GM18873 (cell line): Measurements from ENCODE around the gene ARHGEF37.
A peak's percentile ranks its signal among the peaks of the same experiment; 100 is the strongest.
"Not testable (repeated sequence)": the region's sequence is repeated elsewhere in the genome, so short reads cannot be mapped to it uniquely, and the experiment has no call there.

Source experiments
- ATAC-seq: cut with Tn5 transposase; IDR thresholded peaks from one replicate; pipeline ENCODE4 v1.9.1; 2021; ENCODE audit warnings: mild to moderate bottlenecking, moderate library complexity, moderate number of reproducible peaks; ENCODE audit not compliant: unreplicated experiment, low FRiP score

The ARHGEF37 gene

DNA sequence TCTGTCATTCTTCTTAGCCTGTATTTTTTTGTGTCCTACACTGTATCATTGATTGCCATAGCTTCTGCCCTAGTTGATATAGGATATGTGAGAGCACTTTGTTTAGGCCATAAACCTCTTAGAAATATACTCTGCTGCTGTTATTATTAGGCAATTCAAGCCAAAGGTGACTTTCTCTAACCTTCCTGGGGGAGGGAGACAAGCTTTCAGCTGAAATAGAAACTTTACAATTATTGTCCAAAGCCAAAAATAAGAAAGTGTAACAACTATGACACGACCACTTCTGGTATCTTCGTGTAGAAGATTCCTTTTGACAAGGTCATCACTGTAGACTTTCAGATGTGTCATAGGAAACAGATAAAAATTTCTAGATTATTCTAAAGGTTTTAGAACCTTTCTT is 17.8 kb upstream of the ARHGEF37 start:
- no peak for ATAC-seq

GRCh38 chr5:149564542-149565140 is 16.7 kb upstream of the ARHGEF37 start:
- ATAC-seq = peak; percentile 85

DNA sequence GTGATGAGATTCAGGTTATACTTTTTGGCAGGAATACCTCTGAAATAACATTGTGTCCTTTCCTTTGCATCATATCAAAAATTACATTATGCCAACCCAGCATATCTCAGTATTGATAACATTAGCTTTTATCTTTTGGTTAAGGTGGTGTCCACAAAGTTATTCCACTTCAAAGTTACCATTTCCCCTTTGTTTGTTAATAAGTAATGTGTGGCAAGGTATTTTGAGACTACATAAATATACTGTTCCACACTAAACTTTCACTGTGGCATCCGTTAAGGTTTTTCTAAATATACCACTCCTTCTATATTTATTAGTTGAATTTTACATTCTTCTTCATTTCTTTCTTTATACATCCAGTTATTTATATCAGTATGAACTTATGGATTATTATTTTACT is 14.1 kb upstream of the ARHGEF37 start:
- no peak for ATAC-seq

DNA sequence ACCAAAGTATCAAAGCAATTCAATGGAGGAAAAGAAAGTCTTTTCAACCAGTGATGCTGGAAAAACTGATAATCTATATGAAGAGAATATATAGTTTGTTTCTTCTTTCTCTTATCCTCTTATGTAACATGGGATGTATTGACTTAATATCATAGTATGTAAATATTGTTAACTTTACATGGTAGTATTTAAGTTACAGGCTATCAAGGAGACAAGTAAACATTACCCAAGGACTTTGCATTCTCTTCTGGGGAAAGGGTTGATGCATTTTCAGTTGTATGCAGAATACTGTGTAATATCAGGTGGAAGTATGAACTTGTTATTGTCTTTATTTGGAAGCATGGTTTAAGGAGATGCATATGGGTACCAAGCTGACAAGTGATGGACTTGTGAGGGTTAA is 9.1 kb upstream of the ARHGEF37 start:
- ATAC-seq = no peak

GRCh38 chr5:149572576-149573231 is 8.6 kb upstream of the ARHGEF37 start:
- ATAC-seq = no peak

DNA sequence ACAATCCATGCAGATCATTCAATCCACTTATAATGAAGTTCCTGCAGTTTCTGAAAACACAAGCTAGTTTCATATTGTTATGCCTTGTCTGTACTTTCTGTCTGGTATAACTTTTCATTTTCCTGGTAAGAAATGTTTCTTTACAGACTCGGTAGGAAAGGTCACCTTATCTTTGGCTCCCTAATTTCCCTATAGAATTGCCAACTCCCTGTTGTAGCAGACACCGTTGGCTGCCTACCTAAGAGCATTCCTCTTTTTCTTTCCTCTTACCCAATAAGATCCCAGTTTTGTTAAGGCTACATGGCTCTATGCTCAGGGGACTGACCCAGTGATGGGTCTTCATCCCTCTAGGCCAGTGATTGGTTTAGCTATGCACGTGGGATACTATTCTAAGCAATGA is 6.2 kb upstream of the ARHGEF37 start:
- ATAC-seq = no peak

GRCh38 chr5:149576021-149576420 is 5.3 kb upstream of the ARHGEF37 start:
- no peak for ATAC-seq

DNA sequence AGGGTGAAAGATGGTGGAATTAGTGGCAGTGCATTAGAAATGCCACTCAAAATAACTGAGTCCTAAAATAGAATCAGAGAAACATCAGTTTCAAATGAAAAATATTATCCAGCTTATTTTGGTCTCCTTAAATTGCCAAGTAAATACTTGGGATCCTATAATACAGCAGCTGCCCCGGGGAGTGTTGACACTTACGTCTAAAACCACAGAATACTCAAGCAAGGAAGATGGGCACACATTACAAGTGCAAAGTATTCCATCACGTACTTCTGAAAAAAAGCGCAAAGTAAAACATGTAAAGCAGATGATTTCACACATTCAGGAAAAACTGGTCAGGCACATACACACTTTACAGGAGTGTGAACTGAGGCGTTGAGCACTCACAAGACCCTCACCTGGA is 2.4 kb upstream of the ARHGEF37 start:
- ATAC-seq = no peak

DNA sequence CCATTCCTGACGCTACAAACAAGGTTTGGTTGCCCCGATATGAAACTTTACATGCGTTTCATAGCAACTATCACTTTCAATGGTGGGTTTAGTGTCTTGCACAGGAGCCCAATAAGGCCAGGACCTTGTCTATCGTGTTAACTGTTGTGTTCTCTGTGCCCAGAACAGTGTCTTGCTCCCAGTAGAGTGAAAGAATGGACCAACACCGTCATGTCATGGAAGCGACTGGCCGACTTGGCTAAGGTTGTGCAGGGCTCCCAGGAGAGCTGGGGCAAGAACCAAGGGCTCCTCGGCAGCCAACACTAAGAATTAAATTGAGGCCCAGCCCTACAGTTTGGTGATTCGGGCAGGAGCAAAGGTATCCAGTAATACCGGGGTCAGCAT is 498 bp upstream of the ARHGEF37 start:
- ATAC-seq = no peak

DNA sequence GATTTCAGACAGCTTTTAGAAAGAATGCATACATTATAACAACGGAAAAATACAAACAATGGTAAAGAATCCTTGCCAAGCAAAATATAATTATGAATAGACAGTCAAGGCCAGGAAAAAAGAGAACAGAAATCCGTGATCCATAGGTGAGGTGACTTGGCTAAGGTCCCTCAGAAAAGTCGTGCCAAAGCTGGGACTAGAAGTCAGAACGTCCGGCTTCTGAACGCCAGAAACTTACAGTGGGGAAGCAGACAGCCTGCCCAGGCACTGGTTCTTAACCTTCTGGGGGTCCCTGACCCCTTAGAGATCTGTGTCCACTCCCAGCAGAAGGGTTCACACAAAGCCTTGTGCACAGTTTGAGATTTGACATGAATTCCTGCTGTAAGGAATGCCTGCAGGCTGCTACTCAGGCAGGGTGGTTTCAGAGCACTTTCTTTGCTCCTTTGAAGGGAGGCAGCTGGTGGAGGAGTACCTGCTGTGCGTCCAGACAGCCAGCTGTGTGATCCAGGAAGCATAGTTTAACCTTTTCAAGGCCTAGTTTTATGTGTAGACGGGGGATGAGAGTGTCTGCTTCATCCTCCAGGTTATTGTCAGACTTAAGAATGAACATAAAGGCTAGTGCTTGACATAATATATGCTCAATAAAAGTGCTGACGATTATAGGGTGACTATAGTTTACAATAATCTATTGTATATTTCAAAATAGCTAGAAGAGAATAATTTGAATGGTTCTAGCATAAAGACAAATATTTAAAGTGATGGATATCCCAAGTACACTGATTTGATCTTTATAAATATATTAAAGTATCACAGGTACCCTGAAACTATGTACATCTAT is 852 bp downstream of the ARHGEF37 start:
- ATAC-seq = no peak

GRCh38 chr5:149583394-149583793 is 2.1 kb downstream of the ARHGEF37 start:
- no peak for ATAC-seq

DNA sequence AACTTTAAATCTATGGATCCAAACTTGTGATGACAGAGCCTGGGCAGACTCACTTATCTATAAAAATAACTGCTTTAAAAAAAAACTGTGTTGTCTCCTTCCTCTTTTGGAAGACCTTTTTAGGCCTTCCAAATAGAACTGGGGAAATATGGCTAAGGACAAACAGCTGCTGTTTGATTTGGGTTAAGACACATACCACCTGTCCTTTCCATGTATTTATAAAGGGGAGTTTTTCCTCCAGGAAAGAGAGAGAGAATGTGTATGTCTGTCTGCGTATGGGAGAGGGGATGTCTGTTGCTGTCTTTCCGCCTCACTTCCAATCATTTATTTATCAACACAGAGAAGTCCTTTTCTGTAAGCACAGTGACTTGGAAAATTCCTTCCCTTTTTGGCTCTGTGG is 2.8 kb downstream of the ARHGEF37 start:
- ATAC-seq = no peak

DNA sequence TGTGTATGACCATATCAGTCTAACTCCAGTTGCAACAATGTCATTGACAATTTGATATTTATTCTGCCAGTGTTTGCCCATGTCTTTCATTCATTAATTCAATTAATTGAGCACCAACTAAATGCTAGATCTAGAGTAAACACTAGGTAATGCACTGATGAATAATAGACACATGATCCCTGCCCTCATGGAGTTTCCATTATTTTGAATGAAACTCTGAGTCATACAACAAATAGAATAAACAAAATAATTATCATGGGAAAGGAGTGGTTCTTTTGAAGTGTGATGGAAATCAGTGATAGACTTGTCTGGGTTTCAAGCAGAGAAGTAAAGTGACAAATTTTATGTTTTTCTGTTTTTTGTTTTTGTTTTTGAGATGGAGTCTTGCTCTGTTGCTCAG is 4.6 kb downstream of the ARHGEF37 start:
- ATAC-seq = no peak

DNA sequence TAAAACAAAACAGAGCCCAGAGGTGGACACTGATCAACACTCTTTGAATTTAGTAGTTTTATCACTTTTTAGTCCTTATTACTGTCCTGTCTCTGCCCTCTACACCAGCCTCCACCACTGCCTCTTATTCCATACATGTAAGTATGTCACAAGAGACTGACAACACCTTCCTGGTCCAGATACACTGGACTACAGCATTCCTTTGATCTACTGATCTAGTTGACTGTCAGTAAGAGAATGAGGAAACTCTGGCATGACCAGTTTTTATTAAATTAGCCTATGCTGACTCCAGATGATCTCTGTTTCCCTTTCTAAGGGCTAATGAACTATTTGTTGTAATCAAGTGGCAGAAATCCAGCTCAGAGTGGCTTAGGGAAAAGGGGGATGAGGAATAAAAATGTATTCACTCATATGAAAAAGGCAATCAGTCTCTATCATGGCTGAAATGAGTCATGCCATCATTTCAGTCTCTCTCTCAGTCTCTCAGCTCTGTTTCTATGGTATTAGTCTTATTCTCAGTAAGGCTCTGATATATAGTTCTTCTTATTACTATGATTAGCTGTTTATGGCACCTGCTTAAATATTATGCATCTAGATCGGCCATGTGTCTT is 5.5 kb downstream of the ARHGEF37 start:
- no peak for ATAC-seq

- ATAC-seq = no peak
Measured at GRCh38 chr5:149588936-149589335, 7.6 kb downstream of the ARHGEF37 start.

- no peak for ATAC-seq
Measured at GRCh38 chr5:149593370-149593769, 12.1 kb downstream of the ARHGEF37 start.

- no peak for ATAC-seq
Measured at GRCh38 chr5:149594206-149594895, 13.1 kb downstream of the ARHGEF37 start.

DNA sequence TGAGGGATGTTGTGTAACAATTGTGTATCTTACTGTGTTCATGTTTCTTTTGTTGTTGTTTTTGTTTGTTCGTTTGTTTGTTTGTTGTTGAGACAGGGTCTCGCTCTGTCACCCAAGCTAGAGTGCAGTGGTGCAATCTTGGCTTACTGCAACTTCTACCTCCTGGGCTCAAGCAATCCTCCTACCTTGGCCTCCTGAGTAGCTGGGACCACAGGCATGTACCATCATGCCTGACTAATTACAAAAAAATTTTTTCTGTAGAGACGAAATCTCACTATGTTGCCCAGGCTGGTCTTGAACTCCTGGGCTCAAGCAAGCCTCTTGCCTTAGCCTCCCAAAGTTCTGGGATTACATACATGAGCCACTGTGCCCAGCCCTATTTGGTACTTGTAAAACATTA is 13.8 kb downstream of the ARHGEF37 start:
- not testable (repeated sequence) for ATAC-seq

GRCh38 chr5:149596712-149597111 is 15.4 kb downstream of the ARHGEF37 start:
- ATAC-seq = no peak

DNA sequence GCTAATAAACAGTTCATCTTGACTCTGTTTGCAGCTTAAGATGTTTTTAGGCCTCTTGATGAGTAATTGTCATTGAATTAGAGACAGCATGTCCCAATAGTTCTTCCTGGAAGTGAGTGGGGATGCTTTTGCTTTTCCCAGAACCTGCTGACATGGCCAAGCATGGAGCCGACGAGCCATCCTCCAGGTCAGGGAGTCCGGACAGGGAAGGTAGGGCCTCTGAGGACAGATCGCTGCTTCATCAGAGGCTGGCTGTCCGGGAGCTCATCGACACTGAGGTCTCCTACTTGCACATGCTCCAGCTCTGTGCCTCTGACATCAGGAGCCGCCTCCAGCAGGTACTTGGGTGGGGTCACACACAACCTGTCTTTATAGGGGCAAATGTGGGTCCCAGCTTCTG is 16.3 kb downstream of the ARHGEF37 start:
- ATAC-seq = no peak

GRCh38 chr5:149598234-149598633 is 16.9 kb downstream of the ARHGEF37 start:
- not testable (repeated sequence) for ATAC-seq
